Neural progenitor cell (in vitro differentiated cells): ENCODE results near the gene AKNAD1. TPM values are rescaled to one million over a fixed set of nuclear protein-coding genes. Genes with fewer than 3 reads are reported as not detected.

Experiments
- DNase-seq: peaks from one replicate; pipeline ENCODE4 v3.0.0-alpha.2; 2016; ENCODE audit warnings: low spot score
- H2AFZ ChIP-seq: fragments of 200-600 bp; sonication (generic); replicated peaks from 2 replicates; pipeline ENCODE4 v1.6.1; 2016; ENCODE audit warnings: antibody characterized with exemption
- H3F3A ChIP-seq: fragments of 200-600 bp; sonication (generic); 2 replicates; pipeline ENCODE4 v1.6.1; 2016; ENCODE audit warnings: antibody characterized with exemption, low read depth
- H3K27ac ChIP-seq: fragments of 200-600 bp; sonication (generic); 2 replicates; pipeline ENCODE4 v1.5.1; 2016; ENCODE audit warnings: mild to moderate bottlenecking
- H3K27me3 ChIP-seq: fragments of 200-600 bp; sonication (generic); 2 replicates; pipeline ENCODE4 v1.6.1; 2016; ENCODE audit warnings: mild to moderate bottlenecking, moderate library complexity
- H3K36me3 ChIP-seq: fragments of 200-600 bp; sonication (generic); 2 replicates; pipeline ENCODE4 v1.5.1; 2016
- H3K4me1 ChIP-seq: fragments of 200-600 bp; sonication (generic); 2 replicates; pipeline ENCODE4 v1.6.1; 2016; ENCODE audit warnings: mixed run types
- H3K4me2 ChIP-seq: fragments of 200-600 bp; sonication (generic); 2 replicates; pipeline ENCODE4 v1.6.1; 2016
- H3K4me3 ChIP-seq: fragments of 200-600 bp; sonication (generic); 2 replicates; pipeline ENCODE4 v1.5.1; 2016
- H3K79me2 ChIP-seq: fragments of 200-600 bp; sonication (generic); 2 replicates; pipeline ENCODE4 v1.6.1; 2016; ENCODE audit warnings: low read depth
- H3K9ac ChIP-seq: fragments of 200-600 bp; sonication (generic); 2 replicates; pipeline ENCODE4 v1.6.1; 2016
- H3K9me3 ChIP-seq: fragments of 200-600 bp; sonication (generic); 2 replicates; pipeline ENCODE4 v1.5.1; 2016; ENCODE audit warnings: low read depth
- H4K20me1 ChIP-seq: fragments of 200-600 bp; sonication (generic); 2 replicates; pipeline ENCODE4 v1.6.1; 2016; ENCODE audit warnings: low read depth
- H3K27ac Mint-ChIP-seq: 3 replicates; pipeline ENCODE4 v1.8.0; 2021; ENCODE audit warnings: mixed read lengths
- H3K27me3 Mint-ChIP-seq: 2 replicates; pipeline ENCODE4 v1.8.0; 2022; ENCODE audit warnings: low read depth, mild to moderate bottlenecking, inconsistent platforms, moderate library complexity, mixed read lengths; ENCODE audit not compliant: insufficient read depth
- H3K36me3 Mint-ChIP-seq: 3 replicates; pipeline ENCODE4 v1.8.0; 2021; ENCODE audit warnings: mixed read lengths
- H3K4me1 Mint-ChIP-seq: 3 replicates; pipeline ENCODE4 v1.8.0; 2021; ENCODE audit warnings: mixed read lengths
- H3K4me3 Mint-ChIP-seq: 3 replicates; pipeline ENCODE4 v1.8.0; 2021; ENCODE audit warnings: mild to moderate bottlenecking, moderate library complexity, mixed read lengths
- H3K9me3 Mint-ChIP-seq: 3 replicates; pipeline ENCODE4 v1.8.0; 2020; ENCODE audit warnings: mixed read lengths
- CTCF ChIP-seq: fragments of 200-600 bp; sonication (generic); IDR thresholded peaks from 2 replicates; pipeline ENCODE4 v1.5.1; 2017; ENCODE audit warnings: antibody characterized with exemption, mild to moderate bottlenecking
- EZH2 ChIP-seq: fragments of 200-600 bp; sonication (generic); IDR thresholded peaks from 2 replicates; pipeline ENCODE4 v1.6.1; 2017; ENCODE audit warnings: antibody characterized with exemption, mild to moderate bottlenecking, moderate library complexity
- EZH2phosphoT487 ChIP-seq: fragments of 200-600 bp; sonication (generic); IDR thresholded peaks from 2 replicates; pipeline ENCODE4 v1.6.1; 2017; ENCODE audit warnings: antibody characterized with exemption
- total RNA-seq: library from RNA; depleted of rRNA; stranded (reverse); fragments of >200 nt; gene quantifications from 2 replicates; pipeline ENCODE4 v1.2.3, GENCODE V29; 2015; ENCODE audit warnings: low replicate concordance

AKNAD1 gene
- total RNA-seq, 1 donor from 2014 or later: not detected

GRCh38 chr1:108884968-108885367 is 28.1 kb upstream of the AKNAD1 start:
- Histone ChIP-seq H3K79me2 (peaks cover 14% of the 10 kb centered on the region), H3K9ac (no peak overlapping the region), H3K4me1 (no peaks in the 10 kb centered on the region), H3K27ac (no peak overlapping the region), H3K4me2 (no peak overlapping the region), H3F3A (peaks cover 7% of the 10 kb centered on the region), H2AFZ (no peak overlapping the region), H4K20me1 (peaks cover 6% of the 10 kb centered on the region), H3K9me3 (no peaks in the 10 kb centered on the region), H3K36me3 (no peaks in the 10 kb centered on the region), H3K27me3 (no peaks in the 10 kb centered on the region), H3K4me3 (no peak overlapping the region)
- Mint-ChIP-seq H3K9me3 (no peaks in the 10 kb centered on the region), H3K36me3 (peaks cover 8% of the 10 kb centered on the region), H3K27ac (no peak overlapping the region), H3K4me3 (no peak overlapping the region), H3K4me1 (peaks cover 14% of the 10 kb centered on the region), H3K27me3 (no peaks in the 10 kb centered on the region)
- TF ChIP-seq EZH2 (no peak), CTCF (no peak), EZH2phosphoT487 (no peak)
- DNase-seq: no peak

- peaks cover 36% of the 10 kb centered on the region for H3K79me2 ChIP-seq
- peaks cover 10% of the 10 kb centered on the region for H3K4me1 ChIP-seq
- TF ChIP-seq EZH2phosphoT487 (no peak), CTCF (no peak), EZH2 (no peak)
Observed at GRCh38 chr1:108882837-108883236, 25.9 kb upstream of the AKNAD1 start.

GRCh38 chr1:108881369-108881768 is 24.5 kb upstream of the AKNAD1 start:
- no peak overlapping the region for H3K9ac ChIP-seq

More at GRCh38 chr1:108882837-108883236, 25.9 kb upstream of the AKNAD1 start:
- no peak overlapping the region for H2AFZ ChIP-seq
- Mint-ChIP-seq H3K36me3 (peaks cover 2% of the 10 kb centered on the region), H3K27ac (no peak overlapping the region), H3K9me3 (no peaks in the 10 kb centered on the region), H3K4me3 (no peak overlapping the region), H3K27me3 (no peaks in the 10 kb centered on the region), H3K4me1 (peaks cover 19% of the 10 kb centered on the region)
- peaks cover 6% of the 10 kb centered on the region for H4K20me1 ChIP-seq
- H3K9ac ChIP-seq: no peak overlapping the region
- no peak overlapping the region for H3K4me2 ChIP-seq
- H3K4me3 ChIP-seq: no peak overlapping the region
- DNase-seq: no peak
- H3K27me3 ChIP-seq: peaks cover 6% of the 10 kb centered on the region
- H3F3A ChIP-seq: peaks cover 7% of the 10 kb centered on the region
- no peaks in the 10 kb centered on the region for H3K36me3 ChIP-seq
- no peak overlapping the region for H3K27ac ChIP-seq
- H3K9me3 ChIP-seq: no peaks in the 10 kb centered on the region

More at GRCh38 chr1:108881369-108881768, 24.5 kb upstream of the AKNAD1 start:
- Histone ChIP-seq H3K4me2 (no peak overlapping the region), H4K20me1 (peaks cover 6% of the 10 kb centered on the region), H2AFZ (no peak overlapping the region), H3K4me3 (no peak overlapping the region), H3K79me2 (peaks cover 40% of the 10 kb centered on the region), H3K4me1 (peaks cover 10% of the 10 kb centered on the region), H3F3A (peaks cover 7% of the 10 kb centered on the region), H3K9me3 (no peaks in the 10 kb centered on the region), H3K27me3 (peaks cover 12% of the 10 kb centered on the region), H3K36me3 (no peaks in the 10 kb centered on the region), H3K27ac (no peak overlapping the region)
- Mint-ChIP-seq H3K27ac (no peak overlapping the region), H3K4me1 (peaks cover 19% of the 10 kb centered on the region), H3K4me3 (no peak overlapping the region), H3K27me3 (no peaks in the 10 kb centered on the region), H3K9me3 (no peaks in the 10 kb centered on the region), H3K36me3 (peaks cover 4% of the 10 kb centered on the region)
- TF ChIP-seq CTCF (no peak), EZH2phosphoT487 (no peak), EZH2 (no peak)
- DNase-seq: no peak
